HepG2 (cell line): Measurements from ENCODE around the gene LCN2. TPM values are rescaled to one million over a fixed set of nuclear protein-coding genes. Genes with fewer than 3 reads are reported as not detected.

Experiments used
- CSRNP2 ChIP-seq: sonication (generic); formaldehyde crosslinking; conservative IDR thresholded peaks from 2 replicates; pipeline ENCODE4 v1.8.0; 2022; ENCODE audit warnings: low read depth, missing genetic modification reagents
- ELF4 ChIP-seq: sonication (generic); formaldehyde crosslinking; IDR thresholded peaks from 2 replicates; pipeline ENCODE4 v1.5.0; 2020; ENCODE audit warnings: missing genetic modification reagents, mild to moderate bottlenecking, moderate library complexity, borderline replicate concordance
- FOXJ3 ChIP-seq: sonication (generic); formaldehyde crosslinking; IDR thresholded peaks from 2 replicates; pipeline ENCODE4 v1.4.0; 2020; ENCODE audit warnings: missing genetic modification reagents, mild to moderate bottlenecking, borderline replicate concordance
- GTF2F1 ChIP-seq: fragments of 150-350 bp; IDR thresholded peaks from 2 replicates; pipeline ENCODE4 v1.6.1; 2014; ENCODE audit warnings: low read length
- GTF3A ChIP-seq: sonication (generic); formaldehyde crosslinking; conservative IDR thresholded peaks from 2 replicates; pipeline ENCODE4 v1.4.0; 2020; ENCODE audit warnings: mild to moderate bottlenecking, missing genetic modification reagents
- HMG20A ChIP-seq: IDR thresholded peaks from 2 replicates; pipeline ENCODE4 v1.6.1; 2016; ENCODE audit warnings: borderline replicate concordance
- KDM2A ChIP-seq: sonication (generic); formaldehyde crosslinking; IDR thresholded peaks from 2 replicates; pipeline ENCODE4 v1.4.0; 2020; ENCODE audit warnings: low read depth, missing genetic modification reagents, borderline replicate concordance
- PAWR ChIP-seq: sonication (generic); formaldehyde crosslinking; IDR thresholded peaks from 2 replicates; pipeline ENCODE4 v1.4.0; 2020; ENCODE audit warnings: missing genetic modification reagents, mild to moderate bottlenecking, borderline replicate concordance
- PHF20 ChIP-seq: sonication (generic); formaldehyde crosslinking; IDR thresholded peaks from 2 replicates; pipeline ENCODE4 v1.5.0; 2020; ENCODE audit warnings: mild to moderate bottlenecking, missing genetic modification reagents
- SIN3A ChIP-seq: IDR thresholded peaks from 2 replicates; pipeline ENCODE4 v1.6.1; 2011; ENCODE audit warnings: low read depth, mild to moderate bottlenecking, control low read depth, low read length, borderline replicate concordance
- SOX13 ChIP-seq, 3 experiments: fragments of 450-650 bp in 1 of 3; sonication (generic) in 1 of 3; formaldehyde crosslinking in 1 of 3; IDR thresholded peaks in 2 of 3; conservative IDR thresholded peaks in 1 of 3; 2 replicates each; pipeline versions ENCODE4 v1.5.0 to v1.6.1; 2016 to 2020; ENCODE audit warnings: antibody characterized with exemption in 1 of 3, mild to moderate bottlenecking in 1 of 3, missing compliant biosample characterization in 1 of 3, missing genetic modification reagents in 1 of 3, moderate library complexity in 1 of 3
- STAG1 ChIP-seq: sonication (generic); formaldehyde crosslinking; IDR thresholded peaks from 2 replicates; pipeline ENCODE4 v1.4.0; 2020; ENCODE audit warnings: missing genetic modification reagents
- XBP1 ChIP-seq: sonication (generic); formaldehyde crosslinking; IDR thresholded peaks from 2 replicates; pipeline ENCODE4 v1.5.0; 2020; ENCODE audit warnings: missing genetic modification reagents
- ZFAT ChIP-seq: sonication (generic); formaldehyde crosslinking; conservative IDR thresholded peaks from 2 replicates; pipeline ENCODE4 v1.8.1; 2023; ENCODE audit warnings: missing genetic modification reagents, inconsistent platforms
- ZMYM4 ChIP-seq: sonication (generic); formaldehyde crosslinking; IDR thresholded peaks from 2 replicates; pipeline ENCODE4 v1.8.1; 2023; ENCODE audit warnings: mild to moderate bottlenecking, missing genetic modification reagents
- ZNF335 ChIP-seq: sonication (generic); formaldehyde crosslinking; IDR thresholded peaks from 2 replicates; pipeline ENCODE4 v1.4.0; 2020; ENCODE audit warnings: missing genetic modification reagents
- ZNF460 ChIP-seq: sonication (generic); formaldehyde crosslinking; IDR thresholded peaks from 2 replicates; pipeline ENCODE4 v1.5.1; 2020; ENCODE audit warnings: missing genetic modification reagents, mild to moderate bottlenecking, borderline replicate concordance
- ZNF850 ChIP-seq: sonication (generic); formaldehyde crosslinking; conservative IDR thresholded peaks from 2 replicates; pipeline ENCODE4 v1.9.0; 2021; ENCODE audit warnings: mild to moderate bottlenecking, missing genetic modification reagents
- ZNF879 ChIP-seq: sonication (generic); formaldehyde crosslinking; IDR thresholded peaks from 2 replicates; pipeline ENCODE4 v1.8.1; 2023; ENCODE audit warnings: missing genetic modification reagents
- ZUFSP ChIP-seq: sonication (generic); formaldehyde crosslinking; IDR thresholded peaks from 2 replicates; pipeline ENCODE4 v1.9.0; 2021; ENCODE audit warnings: missing genetic modification reagents, mild to moderate bottlenecking, borderline replicate concordance
- polyA plus RNA-seq, 8 experiments: library from polyadenylated mRNA; depleted of rRNA in 3 of 8; stranded (reverse) in 7 of 8; unstranded in 1 of 8; fragments of >200 nt; fragmentation: Illumina TruSeq in 4 of 8; extraction: Trizol in 4 of 8; gene quantifications; 2 replicates each; pipeline versions ENCODE4 v1.2.1 to v1.2.3, GENCODE V29; 2011 to 2016; ENCODE audit warnings: low read depth in 4 of 8, missing spikeins in 1 of 8, mixed read lengths in 1 of 8; ENCODE audit not compliant: insufficient read depth in 1 of 8
- total RNA-seq, 5 experiments: library from RNA; depleted of rRNA; stranded (reverse); fragments of >200 nt; fragmentation: Illumina TruSeq; extraction: Trizol; gene quantifications; 2 replicates each; pipeline ENCODE4 v1.2.3, GENCODE V29; 2016; ENCODE audit warnings: low read depth in 1 of 5
- TF ChIP-seq, protein P1 (sequence below): sonication (generic); formaldehyde crosslinking; IDR thresholded peaks from 2 replicates; pipeline ENCODE4 v1.4.0; 2020; ENCODE audit warnings: missing genetic modification reagents
- TF ChIP-seq, protein P2 (sequence below): IDR thresholded peaks from 2 replicates; pipeline ENCODE4 v1.6.1; 2016; ENCODE audit warnings: low read depth, control low read depth

The LCN2 gene
- total and polyA plus RNA-seq, 2 of the 13 experiments (the other 11 are each of a cell fraction or from before 2014, with no cell fraction given): 0.38 to 1.4 TPM

DNA sequence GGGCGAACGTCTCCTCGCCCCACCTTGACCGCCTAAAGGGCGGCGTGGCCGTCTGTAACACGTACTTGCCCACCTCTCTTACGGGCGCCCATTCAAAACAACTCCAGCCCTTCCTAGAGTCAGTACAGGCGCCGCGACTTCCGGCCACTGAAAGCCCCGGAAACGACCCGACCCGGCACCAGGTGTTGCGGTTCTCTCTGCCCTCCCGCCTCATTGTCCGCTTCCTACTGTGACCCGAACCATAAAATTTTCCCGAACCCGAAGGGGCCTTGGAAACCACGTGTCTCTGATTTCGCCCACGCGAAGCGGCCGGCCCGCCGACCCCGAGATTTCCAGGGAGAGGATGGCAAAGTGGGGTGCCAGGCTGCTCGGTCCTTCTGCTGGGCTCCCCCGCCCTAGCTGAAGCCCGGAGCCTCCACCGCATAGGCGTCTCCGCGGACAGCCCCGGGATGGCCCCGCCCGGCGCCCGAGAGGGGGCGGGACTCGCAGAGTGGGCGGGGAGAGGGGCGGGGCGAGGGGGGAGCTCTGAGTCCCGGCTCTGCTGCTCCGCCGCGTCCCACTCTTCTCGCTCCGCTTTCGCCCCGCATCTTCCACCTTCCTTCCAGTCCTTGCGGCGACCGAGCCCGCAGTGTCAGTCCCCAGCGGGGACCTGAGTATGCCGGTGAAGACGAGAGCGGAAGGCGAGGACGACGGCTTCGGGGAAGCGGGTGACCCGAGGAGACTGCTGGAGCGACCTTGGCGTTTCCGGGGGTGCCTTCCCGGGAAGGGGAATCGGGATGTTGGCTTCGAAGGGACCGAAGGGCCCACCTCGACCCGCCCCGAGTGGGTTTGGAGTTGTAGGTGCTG is 21.0 kb upstream of the LCN2 start (continued):
- TF ChIP-seq ELF4 (CRISPR knock-in tag) (0 out of 2 replicates have a peak, but pooled peaks have one; percentile 67), STAG1 (CRISPR knock-in tag) (no peak), KDM2A (CRISPR knock-in tag) (peak; percentile 83), PAWR (CRISPR knock-in tag) (no peak), HMG20A (CRISPR knock-in tag) (no peak), SIN3A (no peak; the same call in 1 of the 2 replicates), GTF2F1 (no peak), FOXJ3 (CRISPR knock-in tag) (0 out of 2 replicates have a peak, but pooled peaks have one; percentile 26), ZUFSP (CRISPR knock-in tag) (no peak), XBP1 (CRISPR knock-in tag) (peak; percentile 27; the same call in 1 of the 2 replicates), PHF20 (CRISPR knock-in tag) (no peak), ZMYM4 (peak; percentile 38; the same call in 1 of the 2 replicates), ZNF879 (CRISPR knock-in tag) (no peak), ZNF335 (CRISPR knock-in tag) (peak; percentile 99), ZFAT (CRISPR knock-in tag) (no peak), SOX13 (IDR thresholded peaks at IDR 0.05) (no peak), SOX13 (CRISPR knock-in tag; conservative IDR thresholded peaks at IDR 0.05 in 1 of 2, IDR thresholded peaks at IDR 0.05 in 1 of 2) (0 out of 4 replicates have a peak, but pooled peaks of 1 of the 2 experiments have one; percentile 8), ZNF460 (CRISPR knock-in tag) (no peak), ZNF850 (CRISPR knock-in tag) (0 out of 2 replicates have a peak, but pooled peaks have one; percentile 47), GTF3A (CRISPR knock-in tag) (no peak), CSRNP2 (CRISPR knock-in tag) (no peak)
- TF ChIP-seq, protein P1, sequence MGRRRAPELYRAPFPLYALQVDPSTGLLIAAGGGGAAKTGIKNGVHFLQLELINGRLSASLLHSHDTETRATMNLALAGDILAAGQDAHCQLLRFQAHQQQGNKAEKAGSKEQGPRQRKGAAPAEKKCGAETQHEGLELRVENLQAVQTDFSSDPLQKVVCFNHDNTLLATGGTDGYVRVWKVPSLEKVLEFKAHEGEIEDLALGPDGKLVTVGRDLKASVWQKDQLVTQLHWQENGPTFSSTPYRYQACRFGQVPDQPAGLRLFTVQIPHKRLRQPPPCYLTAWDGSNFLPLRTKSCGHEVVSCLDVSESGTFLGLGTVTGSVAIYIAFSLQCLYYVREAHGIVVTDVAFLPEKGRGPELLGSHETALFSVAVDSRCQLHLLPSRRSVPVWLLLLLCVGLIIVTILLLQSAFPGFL: no peak
- TF ChIP-seq, protein P2, sequence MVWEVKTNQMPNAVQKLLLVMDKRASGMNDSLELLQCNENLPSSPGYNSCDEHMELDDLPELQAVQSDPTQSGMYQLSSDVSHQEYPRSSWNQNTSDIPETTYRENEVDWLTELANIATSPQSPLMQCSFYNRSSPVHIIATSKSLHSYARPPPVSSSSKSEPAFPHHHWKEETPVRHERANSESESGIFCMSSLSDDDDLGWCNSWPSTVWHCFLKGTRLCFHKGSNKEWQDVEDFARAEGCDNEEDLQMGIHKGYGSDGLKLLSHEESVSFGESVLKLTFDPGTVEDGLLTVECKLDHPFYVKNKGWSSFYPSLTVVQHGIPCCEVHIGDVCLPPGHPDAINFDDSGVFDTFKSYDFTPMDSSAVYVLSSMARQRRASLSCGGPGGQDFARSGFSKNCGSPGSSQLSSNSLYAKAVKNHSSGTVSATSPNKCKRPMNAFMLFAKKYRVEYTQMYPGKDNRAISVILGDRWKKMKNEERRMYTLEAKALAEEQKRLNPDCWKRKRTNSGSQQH: no peak
